ENCODE data around the gene SPAG6. TPM values are rescaled to one million over a fixed set of nuclear protein-coding genes. Genes with fewer than 3 reads are reported as not detected.

Gene SPAG6
- 0.73 TPM for polyA plus RNA-seq (2012; ENCODE audit: insufficient read depth, insufficient read length, low read depth)

- peak; percentile 71 for DNase-seq
- peak within 1 kb of the TSS; percentile 50 for H3K4me3 ChIP-seq (ENCODE audit: low read depth, low read length)
Observed at GRCh38 chr10:22345301-22346095, at the start of gene SPAG6. TSS of gene SPAG6 (plus strand) at chr10:22345496. CDS start at chr10:22345612, 116 bp downstream.

GRCh38 chr10:22301193-22301592, 44.1 kb upstream of the SPAG6 start:
- no peak overlapping the region for H3K4me3 ChIP-seq (ENCODE audit: low read depth, low read length)
- H3K36me3 ChIP-seq = no peaks in the 10 kb centered on the region
- no peak for DNase-seq
- H3K9me3 ChIP-seq = no peaks in the 10 kb centered on the region
- no peaks in the 10 kb centered on the region for H3K27me3 ChIP-seq
- no peaks in the 10 kb centered on the region for H3K4me1 ChIP-seq
- peak; percentile 22; the same call in 1 of the 2 replicates for TF ChIP-seq CTCF (IDR thresholded peaks at IDR 0.05; ENCODE audit: low read depth, low read length)

More at GRCh38 chr10:22345301-22346095, at the start of gene SPAG6:
- no peak for TF ChIP-seq CTCF (IDR thresholded peaks at IDR 0.05; ENCODE audit: low read depth, low read length)
- no peaks in the 10 kb centered on the region for H3K4me1 ChIP-seq
- no peaks in the 10 kb centered on the region for H3K9me3 ChIP-seq
- H3K36me3 ChIP-seq = no peaks in the 10 kb centered on the region
- H3K27me3 ChIP-seq = peaks cover 52% of the 10 kb centered on the region

GRCh38 chr10:22303461-22303860, 41.8 kb upstream of the SPAG6 start:
- Histone ChIP-seq H3K4me3 (ENCODE audit: low read depth, low read length) (no peak overlapping the region), H3K36me3 (no peaks in the 10 kb centered on the region), H3K4me1 (no peaks in the 10 kb centered on the region), H3K9me3 (no peaks in the 10 kb centered on the region), H3K27me3 (no peaks in the 10 kb centered on the region)
- DNase-seq = no peak
- TF ChIP-seq CTCF (IDR thresholded peaks at IDR 0.05; ENCODE audit: low read depth, low read length) = no peak

GRCh38 chr10:22305721-22306120, 39.6 kb upstream of the SPAG6 start:
- TF ChIP-seq CTCF (IDR thresholded peaks at IDR 0.05; ENCODE audit: low read depth, low read length) = no peak
- H3K27me3 ChIP-seq = no peaks in the 10 kb centered on the region
- H3K36me3 ChIP-seq = no peaks in the 10 kb centered on the region
- H3K9me3 ChIP-seq = no peaks in the 10 kb centered on the region
- H3K4me1 ChIP-seq = no peaks in the 10 kb centered on the region
- no peak overlapping the region for H3K4me3 ChIP-seq (ENCODE audit: low read depth, low read length)
- DNase-seq = no peak

- Histone ChIP-seq H3K9me3 (no peaks in the 10 kb centered on the region), H3K36me3 (no peaks in the 10 kb centered on the region), H3K27me3 (no peaks in the 10 kb centered on the region), H3K4me3 (ENCODE audit: low read depth, low read length) (no peak overlapping the region), H3K4me1 (no peaks in the 10 kb centered on the region)
- no peak for DNase-seq
- TF ChIP-seq CTCF (IDR thresholded peaks at IDR 0.05; ENCODE audit: low read depth, low read length) = no peak
Observed at GRCh38 chr10:22308390-22308789, 36.9 kb upstream of the SPAG6 start.
